ENCODE results near the gene VAMP8.
"Not testable (repeated sequence)": the region's sequence is repeated elsewhere in the genome, so short reads cannot be mapped to it uniquely, and the experiment has no call there.

Gene VAMP8

GRCh38 chr2:85548608-85548900 lies 28.8 kb upstream of the VAMP8 start:
- Histone ChIP-seq H3K36me3 (ENCODE audit: insufficient read depth, low read length) (peaks cover 57% of the 10 kb centered on the region), H3K9me3 (replicated peaks; ENCODE audit: low read length) (no peaks in the 10 kb centered on the region), H3K27me3 (ENCODE audit: control insufficient read depth, insufficient read depth, low read length) (no peaks in the 10 kb centered on the region), H3K4me2 (ENCODE audit: low read length) (no peak overlapping the region), H3K4me3 (ENCODE audit: low read length) (no peak overlapping the region), H3K9ac (ENCODE audit: low read depth, low read length) (no peak overlapping the region), H3K4me1 (ENCODE audit: control insufficient read depth, insufficient read depth, low read length) (peaks cover 29% of the 10 kb centered on the region)

GRCh38 chr2:85549095-85549494 lies 28.3 kb upstream of the VAMP8 start:
- peaks cover 29% of the 10 kb centered on the region for H3K4me1 ChIP-seq (ENCODE audit: control insufficient read depth, insufficient read depth, low read length)
- H3K36me3 ChIP-seq (ENCODE audit: insufficient read depth, low read length) = peaks cover 57% of the 10 kb centered on the region
- H3K27me3 ChIP-seq (ENCODE audit: control insufficient read depth, insufficient read depth, low read length) = no peaks in the 10 kb centered on the region
- peak overlapping the region; percentile 30 for H3K9ac ChIP-seq (ENCODE audit: low read depth, low read length)
- H3K4me2 ChIP-seq (ENCODE audit: low read length) = no peak overlapping the region
- H3K9me3 ChIP-seq (replicated peaks; ENCODE audit: low read length) = no peaks in the 10 kb centered on the region
- H3K4me3 ChIP-seq (ENCODE audit: low read length) = no peak overlapping the region

GRCh38 chr2:85549826-85550225 lies 27.6 kb upstream of the VAMP8 start:
- Histone ChIP-seq H3K36me3 (ENCODE audit: insufficient read depth, low read length) (peaks cover 57% of the 10 kb centered on the region), H3K4me2 (ENCODE audit: low read length) (peak overlapping the region; percentile 51), H3K9me3 (replicated peaks; ENCODE audit: low read length) (no peaks in the 10 kb centered on the region), H3K9ac (ENCODE audit: low read depth, low read length) (peak overlapping the region; percentile 60), H3K4me3 (ENCODE audit: low read length) (peak overlapping the region; percentile 22), H3K27me3 (ENCODE audit: control insufficient read depth, insufficient read depth, low read length) (no peaks in the 10 kb centered on the region), H3K4me1 (ENCODE audit: control insufficient read depth, insufficient read depth, low read length) (peaks cover 29% of the 10 kb centered on the region)

GRCh38 chr2:85550486-85550885 lies 26.9 kb upstream of the VAMP8 start:
- Histone ChIP-seq H3K27me3 (ENCODE audit: control insufficient read depth, insufficient read depth, low read length) (no peaks in the 10 kb centered on the region), H3K9ac (ENCODE audit: low read depth, low read length) (peak overlapping the region; percentile 60), H3K9me3 (replicated peaks; ENCODE audit: low read length) (no peaks in the 10 kb centered on the region), H3K4me3 (ENCODE audit: low read length) (no peak overlapping the region), H3K4me1 (ENCODE audit: control insufficient read depth, insufficient read depth, low read length) (peaks cover 29% of the 10 kb centered on the region), H3K4me2 (ENCODE audit: low read length) (no peak overlapping the region), H3K36me3 (ENCODE audit: insufficient read depth, low read length) (peaks cover 57% of the 10 kb centered on the region)

- no peaks in the 10 kb centered on the region for H3K9me3 ChIP-seq (replicated peaks; ENCODE audit: low read length)
- H3K4me2 ChIP-seq (ENCODE audit: low read length) = no peak overlapping the region
- no peaks in the 10 kb centered on the region for H3K27me3 ChIP-seq (ENCODE audit: control insufficient read depth, insufficient read depth, low read length)
- H3K4me3 ChIP-seq (ENCODE audit: low read length) = no peak overlapping the region
- H3K4me1 ChIP-seq (ENCODE audit: control insufficient read depth, insufficient read depth, low read length) = peaks cover 29% of the 10 kb centered on the region
- H3K36me3 ChIP-seq (ENCODE audit: insufficient read depth, low read length) = peaks cover 54% of the 10 kb centered on the region
- H3K9ac ChIP-seq (ENCODE audit: low read depth, low read length) = no peak overlapping the region
These were observed 25.4 kb upstream of the VAMP8 start for GRCh38 chr2:85551698-85552678.

- Histone ChIP-seq H3K9me3 (replicated peaks; ENCODE audit: low read length) (no peaks in the 10 kb centered on the region), H3K4me2 (ENCODE audit: low read length) (no peak overlapping the region), H3K4me1 (ENCODE audit: control insufficient read depth, insufficient read depth, low read length) (peaks cover 27% of the 10 kb centered on the region), H3K9ac (ENCODE audit: low read depth, low read length) (no peak overlapping the region), H3K4me3 (ENCODE audit: low read length) (no peak overlapping the region), H3K36me3 (ENCODE audit: insufficient read depth, low read length) (peaks cover 59% of the 10 kb centered on the region), H3K27me3 (ENCODE audit: control insufficient read depth, insufficient read depth, low read length) (no peaks in the 10 kb centered on the region)
These were observed 24.2 kb upstream of the VAMP8 start for GRCh38 chr2:85553184-85553583.

GRCh38 chr2:85554980-85555612 lies 22.3 kb upstream of the VAMP8 start:
- H3K36me3 ChIP-seq (ENCODE audit: insufficient read depth, low read length) = peaks cover 66% of the 10 kb centered on the region
- peaks cover 13% of the 10 kb centered on the region for H3K4me1 ChIP-seq (ENCODE audit: control insufficient read depth, insufficient read depth, low read length)
- no peaks in the 10 kb centered on the region for H3K27me3 ChIP-seq (ENCODE audit: control insufficient read depth, insufficient read depth, low read length)
- no peaks in the 10 kb centered on the region for H3K9me3 ChIP-seq (replicated peaks; ENCODE audit: low read length)
- H3K4me3 ChIP-seq (ENCODE audit: low read length) = no peak overlapping the region
- H3K9ac ChIP-seq (ENCODE audit: low read depth, low read length) = no peak overlapping the region
- H3K4me2 ChIP-seq (ENCODE audit: low read length) = no peak overlapping the region

GRCh38 chr2:85557130-85557529 lies 20.3 kb upstream of the VAMP8 start:
- H3K4me2 ChIP-seq (ENCODE audit: low read length) = no peak overlapping the region
- H3K9me3 ChIP-seq (replicated peaks; ENCODE audit: low read length) = no peaks in the 10 kb centered on the region
- peaks cover 47% of the 10 kb centered on the region for H3K36me3 ChIP-seq (ENCODE audit: insufficient read depth, low read length)
- H3K27me3 ChIP-seq (ENCODE audit: control insufficient read depth, insufficient read depth, low read length) = no peaks in the 10 kb centered on the region
- no peak overlapping the region for H3K9ac ChIP-seq (ENCODE audit: low read depth, low read length)
- peaks cover 12% of the 10 kb centered on the region for H3K4me1 ChIP-seq (ENCODE audit: control insufficient read depth, insufficient read depth, low read length)
- H3K4me3 ChIP-seq (ENCODE audit: low read length) = no peak overlapping the region

- peaks cover 12% of the 10 kb centered on the region for H3K4me1 ChIP-seq (ENCODE audit: control insufficient read depth, insufficient read depth, low read length)
- H3K4me3 ChIP-seq (ENCODE audit: low read length) = no peak overlapping the region
- H3K4me2 ChIP-seq (ENCODE audit: low read length) = no peak overlapping the region
- H3K9me3 ChIP-seq (replicated peaks; ENCODE audit: low read length) = no peaks in the 10 kb centered on the region
- no peak overlapping the region for H3K9ac ChIP-seq (ENCODE audit: low read depth, low read length)
- H3K36me3 ChIP-seq (ENCODE audit: insufficient read depth, low read length) = peaks cover 36% of the 10 kb centered on the region
- no peaks in the 10 kb centered on the region for H3K27me3 ChIP-seq (ENCODE audit: control insufficient read depth, insufficient read depth, low read length)
These were observed 19.2 kb upstream of the VAMP8 start for GRCh38 chr2:85558160-85558559.

- Histone ChIP-seq H3K4me2 (ENCODE audit: low read length) (peak overlapping the region; percentile 89), H3K9ac (ENCODE audit: low read depth, low read length) (peak overlapping the region; percentile 82), H3K36me3 (ENCODE audit: insufficient read depth, low read length) (peaks cover 17% of the 10 kb centered on the region), H3K4me1 (ENCODE audit: control insufficient read depth, insufficient read depth, low read length) (peaks cover 12% of the 10 kb centered on the region), H3K4me3 (ENCODE audit: low read length) (peak overlapping the region; percentile 90)
- H3K27me3 ChIP-seq (ENCODE audit: control insufficient read depth, insufficient read depth, low read length); H3K9me3 ChIP-seq (replicated peaks; ENCODE audit: low read length): not testable (repeated sequence)
These were observed 17.0 kb upstream of the VAMP8 start for GRCh38 chr2:85560403-85560726.

GRCh38 chr2:85560812-85561279 lies 16.5 kb upstream of the VAMP8 start:
- H3K9ac ChIP-seq (ENCODE audit: low read depth, low read length) = peak overlapping the region; percentile 82
- H3K27me3 ChIP-seq (ENCODE audit: control insufficient read depth, insufficient read depth, low read length) = no peaks in the 10 kb centered on the region
- H3K9me3 ChIP-seq (replicated peaks; ENCODE audit: low read length) = no peaks in the 10 kb centered on the region
- H3K4me2 ChIP-seq (ENCODE audit: low read length) = peak overlapping the region; percentile 89
- peaks cover 16% of the 10 kb centered on the region for H3K36me3 ChIP-seq (ENCODE audit: insufficient read depth, low read length)
- peaks cover 12% of the 10 kb centered on the region for H3K4me1 ChIP-seq (ENCODE audit: control insufficient read depth, insufficient read depth, low read length)
- peak overlapping the region; percentile 90 for H3K4me3 ChIP-seq (ENCODE audit: low read length)
